HG03469 (cell line): ENCODE results near the gene TOP2A.

ENCODE experiments used
- ATAC-seq: cut with Tn5 transposase; IDR thresholded peaks from one replicate; pipeline ENCODE4 v1.9.1; 2021; ENCODE audit warnings: mild to moderate bottlenecking, moderate library complexity, moderate number of reproducible peaks; ENCODE audit not compliant: unreplicated experiment

Gene TOP2A, protein sequence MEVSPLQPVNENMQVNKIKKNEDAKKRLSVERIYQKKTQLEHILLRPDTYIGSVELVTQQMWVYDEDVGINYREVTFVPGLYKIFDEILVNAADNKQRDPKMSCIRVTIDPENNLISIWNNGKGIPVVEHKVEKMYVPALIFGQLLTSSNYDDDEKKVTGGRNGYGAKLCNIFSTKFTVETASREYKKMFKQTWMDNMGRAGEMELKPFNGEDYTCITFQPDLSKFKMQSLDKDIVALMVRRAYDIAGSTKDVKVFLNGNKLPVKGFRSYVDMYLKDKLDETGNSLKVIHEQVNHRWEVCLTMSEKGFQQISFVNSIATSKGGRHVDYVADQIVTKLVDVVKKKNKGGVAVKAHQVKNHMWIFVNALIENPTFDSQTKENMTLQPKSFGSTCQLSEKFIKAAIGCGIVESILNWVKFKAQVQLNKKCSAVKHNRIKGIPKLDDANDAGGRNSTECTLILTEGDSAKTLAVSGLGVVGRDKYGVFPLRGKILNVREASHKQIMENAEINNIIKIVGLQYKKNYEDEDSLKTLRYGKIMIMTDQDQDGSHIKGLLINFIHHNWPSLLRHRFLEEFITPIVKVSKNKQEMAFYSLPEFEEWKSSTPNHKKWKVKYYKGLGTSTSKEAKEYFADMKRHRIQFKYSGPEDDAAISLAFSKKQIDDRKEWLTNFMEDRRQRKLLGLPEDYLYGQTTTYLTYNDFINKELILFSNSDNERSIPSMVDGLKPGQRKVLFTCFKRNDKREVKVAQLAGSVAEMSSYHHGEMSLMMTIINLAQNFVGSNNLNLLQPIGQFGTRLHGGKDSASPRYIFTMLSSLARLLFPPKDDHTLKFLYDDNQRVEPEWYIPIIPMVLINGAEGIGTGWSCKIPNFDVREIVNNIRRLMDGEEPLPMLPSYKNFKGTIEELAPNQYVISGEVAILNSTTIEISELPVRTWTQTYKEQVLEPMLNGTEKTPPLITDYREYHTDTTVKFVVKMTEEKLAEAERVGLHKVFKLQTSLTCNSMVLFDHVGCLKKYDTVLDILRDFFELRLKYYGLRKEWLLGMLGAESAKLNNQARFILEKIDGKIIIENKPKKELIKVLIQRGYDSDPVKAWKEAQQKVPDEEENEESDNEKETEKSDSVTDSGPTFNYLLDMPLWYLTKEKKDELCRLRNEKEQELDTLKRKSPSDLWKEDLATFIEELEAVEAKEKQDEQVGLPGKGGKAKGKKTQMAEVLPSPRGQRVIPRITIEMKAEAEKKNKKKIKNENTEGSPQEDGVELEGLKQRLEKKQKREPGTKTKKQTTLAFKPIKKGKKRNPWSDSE (N-terminal part only)

DNA sequence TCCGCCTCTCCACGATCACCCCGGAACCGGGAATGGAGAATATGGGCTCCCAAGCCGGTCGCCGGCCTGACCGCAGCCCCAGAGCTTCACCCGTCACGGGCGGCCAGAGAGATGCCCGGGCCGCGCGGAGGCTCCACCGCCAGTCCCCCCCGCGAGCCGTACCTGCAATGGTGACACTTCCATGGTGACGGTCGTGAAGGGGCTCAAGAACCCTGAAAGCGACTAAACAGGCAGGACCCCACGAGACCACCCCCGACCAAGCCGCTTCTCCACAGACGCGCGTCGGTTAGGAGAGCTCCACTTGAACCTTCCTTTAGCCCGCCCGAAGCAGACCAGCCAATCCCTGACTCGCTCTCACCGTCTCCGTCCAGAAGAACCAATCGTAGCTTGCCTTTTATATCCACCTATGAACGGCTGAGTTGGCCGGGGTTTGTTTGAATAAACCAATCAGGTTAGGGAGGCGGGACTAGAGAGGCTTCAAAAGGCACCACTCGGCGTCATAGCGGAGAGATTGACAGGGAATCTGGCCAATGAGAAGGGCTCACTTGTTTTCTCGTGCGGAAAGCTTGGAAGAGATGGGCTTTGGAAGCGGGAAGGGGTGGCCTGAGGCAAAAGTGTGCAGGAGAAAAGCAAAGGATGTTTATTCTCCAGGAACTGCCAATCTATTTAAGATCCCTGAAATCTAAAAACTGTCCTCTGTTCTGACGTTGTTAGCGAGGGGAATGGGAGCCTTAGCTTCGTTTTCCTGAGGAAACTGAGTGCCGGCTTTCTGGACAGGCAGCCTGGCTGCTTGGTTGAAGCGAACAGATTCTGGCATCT is at the start of gene TOP2A:
TSS of gene TOP2A (minus strand) at position 288 of the 819 bp plus-strand sequence. CDS start at position 183, 105 bp downstream.
- ATAC-seq: peak; percentile 88

DNA sequence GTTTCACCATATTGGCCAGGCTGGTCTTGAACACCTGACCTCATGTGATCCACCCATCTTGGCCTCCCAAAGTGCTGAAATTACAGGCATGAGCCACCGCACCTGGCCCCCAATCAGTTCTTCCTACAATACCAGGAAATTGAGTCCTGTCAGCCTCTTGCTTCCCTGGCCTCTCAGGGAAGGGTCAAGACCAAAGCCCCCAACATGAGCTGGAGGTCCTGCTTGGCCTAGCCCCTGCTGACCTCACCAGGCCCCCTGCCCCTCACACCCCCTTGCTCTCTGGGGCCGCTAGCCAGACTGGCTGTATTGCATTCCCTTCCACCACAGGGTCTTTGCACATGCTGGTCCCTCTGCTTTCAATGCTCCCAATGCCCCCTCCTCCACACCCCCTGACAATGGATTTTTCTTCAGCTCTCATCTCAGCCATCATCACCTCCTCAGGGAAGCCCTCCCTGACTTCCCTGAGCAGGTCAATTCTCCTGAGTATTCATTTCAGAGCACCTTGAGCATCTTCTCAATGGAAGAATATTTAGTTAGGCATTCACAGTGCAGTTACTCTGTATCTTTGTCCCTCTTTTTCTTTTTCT is 49.7 kb upstream of the TOP2A start:
- no peak for ATAC-seq

DNA sequence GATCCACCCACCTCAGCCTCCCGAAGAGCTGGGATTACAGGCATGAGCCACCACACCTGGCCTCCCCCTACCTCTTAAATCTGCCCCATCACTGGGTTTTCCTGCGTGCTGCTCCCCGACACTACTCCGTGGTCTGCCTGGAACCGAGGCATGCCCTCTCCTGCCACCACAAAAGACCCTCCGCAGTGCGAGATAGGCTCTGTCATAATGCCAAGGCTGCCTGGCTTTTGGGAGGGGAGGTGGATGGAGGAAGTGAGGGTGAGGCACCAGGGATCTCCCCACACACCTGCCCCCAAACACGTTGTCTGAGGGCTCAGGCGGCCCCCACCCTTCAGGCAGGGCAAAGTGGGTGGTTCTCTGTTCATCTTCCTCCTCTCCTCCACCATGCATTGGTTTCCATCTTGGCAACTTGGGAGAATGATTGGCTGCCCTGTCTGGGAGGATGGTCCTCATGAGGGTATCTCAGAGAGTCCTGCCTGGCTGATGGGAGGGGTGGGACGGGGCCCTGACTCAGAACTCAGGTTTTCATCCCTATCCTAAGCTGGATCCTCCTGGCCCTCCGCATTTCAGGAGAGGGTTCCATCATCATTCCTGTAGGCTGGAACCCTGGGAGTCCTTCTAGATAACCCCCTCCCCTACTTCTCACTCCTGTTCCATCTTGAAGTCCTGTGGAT is 48.7 kb upstream of the TOP2A start:
- ATAC-seq: no peak

DNA sequence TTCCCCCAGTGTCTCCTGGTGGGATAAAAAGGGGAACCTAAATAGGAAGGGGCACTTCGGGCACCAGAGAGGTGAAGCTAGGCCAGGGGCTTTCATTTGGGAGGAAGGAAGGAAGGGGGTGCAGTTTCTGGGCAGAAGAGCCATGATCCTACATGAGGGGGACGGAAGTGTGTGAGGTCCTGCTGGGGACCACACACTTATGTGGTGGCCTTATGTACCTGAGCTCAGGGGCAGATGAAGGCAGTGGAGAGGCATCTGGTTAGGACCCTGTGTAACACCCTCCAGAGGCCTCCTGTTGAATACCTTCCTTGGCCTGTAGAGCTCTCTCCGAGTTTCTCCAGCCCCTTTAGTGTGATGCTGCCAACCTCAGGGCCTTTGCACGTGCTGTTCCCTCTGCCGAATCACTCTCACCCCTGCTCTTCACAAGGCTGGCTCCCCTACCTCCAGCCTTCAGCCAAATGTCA is 46.7 kb upstream of the TOP2A start:
- no peak for ATAC-seq

DNA sequence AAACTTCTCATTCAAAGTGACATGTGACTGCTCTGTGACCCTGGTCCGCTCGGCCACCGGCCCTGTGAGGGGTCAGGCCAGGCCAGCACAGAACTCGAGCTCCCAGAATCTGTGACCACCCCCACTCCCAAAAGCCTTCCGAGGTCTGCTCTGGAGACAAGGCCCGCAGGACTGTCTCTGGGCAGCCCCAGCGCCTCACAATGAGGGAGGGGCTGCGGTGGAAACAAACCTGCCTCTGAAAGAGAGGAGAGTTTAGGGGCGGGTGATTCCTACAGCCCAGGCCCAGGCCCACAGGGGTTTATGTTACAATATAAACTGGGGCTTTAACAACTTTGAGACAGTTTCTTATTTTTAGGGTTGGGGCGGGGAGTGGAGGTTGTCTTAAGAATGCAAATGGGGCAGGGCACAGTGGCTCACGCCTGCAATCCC is 45.4 kb upstream of the TOP2A start:
- no peak for ATAC-seq

DNA sequence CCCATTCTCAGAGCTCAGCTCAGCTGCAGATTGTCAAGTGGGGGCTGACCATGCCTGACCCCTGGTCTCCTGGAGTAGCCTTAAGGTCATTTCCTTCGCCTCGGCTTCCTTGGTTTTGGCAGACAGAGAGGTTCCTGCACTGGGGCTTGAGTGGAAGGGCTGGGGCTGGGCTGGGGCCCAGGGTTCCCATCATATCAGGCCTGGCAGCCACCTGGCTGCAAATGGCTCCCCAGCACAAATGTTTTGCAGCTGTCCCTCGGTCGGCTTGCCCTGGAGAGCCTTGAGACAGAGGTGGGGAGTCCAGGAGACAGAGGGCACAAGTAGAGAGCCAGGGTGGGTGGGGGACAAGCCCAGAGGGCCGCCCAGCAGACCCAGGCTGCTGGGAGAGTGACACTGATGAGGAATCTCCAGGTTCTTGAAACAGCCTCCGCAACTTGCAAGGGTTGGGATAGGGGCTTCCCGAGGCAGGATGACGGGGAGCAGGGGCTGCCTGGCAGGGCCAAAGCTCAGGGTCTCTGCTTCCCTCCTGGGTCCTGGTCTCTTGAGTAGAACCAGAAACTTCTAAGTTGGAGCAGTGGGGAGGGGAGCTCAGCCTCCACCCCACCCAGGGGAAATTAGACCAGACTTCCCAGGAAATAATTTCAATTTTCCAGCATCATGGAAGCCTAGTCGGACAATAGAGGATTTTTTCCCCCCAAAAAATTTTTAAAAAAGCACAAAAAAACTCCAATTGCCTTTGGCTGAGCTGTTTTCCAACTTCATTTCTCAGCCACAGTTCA is 44.8 kb upstream of the TOP2A start:
- no peak for ATAC-seq

DNA sequence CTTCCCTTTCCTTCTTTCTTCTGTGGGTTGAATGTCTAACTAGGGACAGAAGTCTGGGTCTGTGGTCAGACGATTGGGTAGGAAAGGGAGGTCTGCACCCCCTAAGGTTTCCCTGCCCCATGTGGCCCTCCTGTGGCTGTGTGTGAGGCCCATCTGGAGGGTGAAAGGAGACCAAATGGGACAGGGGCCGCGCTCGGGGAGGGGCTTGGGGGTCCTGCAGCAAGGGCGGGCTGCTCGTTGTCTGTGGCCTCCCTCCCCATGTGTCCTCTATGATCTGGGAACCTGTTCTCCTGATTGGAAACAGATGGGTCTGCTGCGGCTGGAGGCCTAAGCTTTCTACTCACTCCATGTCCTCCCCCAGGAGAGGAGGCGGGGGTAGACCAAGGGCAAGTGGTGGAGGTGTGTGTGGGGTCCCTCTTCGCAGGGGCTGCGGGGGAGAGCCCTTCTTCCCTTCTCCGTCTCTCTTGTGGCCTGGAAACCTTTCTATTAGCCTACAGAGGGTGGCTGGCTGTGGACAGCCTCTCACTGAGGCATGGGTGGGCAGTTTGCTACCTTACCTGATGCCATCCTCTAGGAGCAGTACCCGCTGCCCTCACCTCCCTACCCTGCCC is 44.1 kb upstream of the TOP2A start:
- no peak for ATAC-seq

DNA sequence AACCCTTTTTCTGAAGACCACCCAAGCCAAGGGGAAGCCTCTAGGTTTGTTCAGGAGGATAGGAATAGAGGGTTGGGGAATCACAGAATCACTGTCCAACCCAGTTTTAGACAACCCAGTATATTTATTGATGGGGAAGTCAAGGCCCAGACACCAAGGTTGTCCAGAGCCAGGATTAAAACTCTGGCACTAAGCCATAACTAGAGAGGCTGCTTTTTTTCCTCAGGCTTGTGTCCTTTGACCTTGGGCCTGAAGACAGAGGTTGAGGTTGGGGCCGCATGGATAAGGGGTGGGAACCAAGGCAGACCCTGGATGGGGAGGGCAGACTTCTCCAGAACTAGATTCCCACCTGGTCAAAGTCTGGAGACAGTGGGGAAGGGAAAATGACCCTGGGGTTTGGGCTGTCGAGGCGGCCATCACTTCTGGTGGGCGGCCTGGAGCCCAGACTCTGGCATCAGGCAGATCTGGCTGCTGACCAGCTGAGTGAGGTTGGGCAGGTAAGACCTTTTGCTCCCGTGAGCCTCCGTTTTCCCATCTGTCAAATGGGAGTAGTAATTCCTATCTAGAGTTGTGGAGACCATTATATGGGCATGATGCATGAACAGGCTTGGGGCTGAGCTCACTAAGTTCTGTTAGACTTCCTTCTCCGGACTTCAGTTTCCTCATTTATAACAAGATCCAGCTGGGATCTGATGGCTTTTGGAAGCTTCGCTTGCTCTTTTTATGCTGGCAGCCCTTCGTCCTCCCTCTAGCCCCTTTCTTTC is 43.5 kb upstream of the TOP2A start:
- no peak for ATAC-seq

DNA sequence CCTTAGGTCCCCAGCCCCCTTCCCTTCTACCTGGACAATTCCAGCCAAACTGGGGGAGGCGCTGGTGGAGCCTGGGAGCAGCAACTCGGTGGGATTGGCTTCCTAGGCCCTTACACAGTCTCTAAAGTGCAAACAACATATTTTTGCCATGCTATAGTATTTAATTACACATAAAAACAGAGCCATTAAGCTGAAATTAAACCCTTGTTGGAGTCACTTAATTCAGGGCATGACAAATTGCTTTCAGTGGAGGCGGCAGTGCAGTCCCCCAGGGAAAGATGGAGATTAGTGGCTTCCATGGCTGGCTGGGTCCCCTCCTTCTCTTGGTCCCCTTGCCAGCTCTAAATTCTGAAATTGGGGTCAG is 42.9 kb upstream of the TOP2A start:
- no peak for ATAC-seq

DNA sequence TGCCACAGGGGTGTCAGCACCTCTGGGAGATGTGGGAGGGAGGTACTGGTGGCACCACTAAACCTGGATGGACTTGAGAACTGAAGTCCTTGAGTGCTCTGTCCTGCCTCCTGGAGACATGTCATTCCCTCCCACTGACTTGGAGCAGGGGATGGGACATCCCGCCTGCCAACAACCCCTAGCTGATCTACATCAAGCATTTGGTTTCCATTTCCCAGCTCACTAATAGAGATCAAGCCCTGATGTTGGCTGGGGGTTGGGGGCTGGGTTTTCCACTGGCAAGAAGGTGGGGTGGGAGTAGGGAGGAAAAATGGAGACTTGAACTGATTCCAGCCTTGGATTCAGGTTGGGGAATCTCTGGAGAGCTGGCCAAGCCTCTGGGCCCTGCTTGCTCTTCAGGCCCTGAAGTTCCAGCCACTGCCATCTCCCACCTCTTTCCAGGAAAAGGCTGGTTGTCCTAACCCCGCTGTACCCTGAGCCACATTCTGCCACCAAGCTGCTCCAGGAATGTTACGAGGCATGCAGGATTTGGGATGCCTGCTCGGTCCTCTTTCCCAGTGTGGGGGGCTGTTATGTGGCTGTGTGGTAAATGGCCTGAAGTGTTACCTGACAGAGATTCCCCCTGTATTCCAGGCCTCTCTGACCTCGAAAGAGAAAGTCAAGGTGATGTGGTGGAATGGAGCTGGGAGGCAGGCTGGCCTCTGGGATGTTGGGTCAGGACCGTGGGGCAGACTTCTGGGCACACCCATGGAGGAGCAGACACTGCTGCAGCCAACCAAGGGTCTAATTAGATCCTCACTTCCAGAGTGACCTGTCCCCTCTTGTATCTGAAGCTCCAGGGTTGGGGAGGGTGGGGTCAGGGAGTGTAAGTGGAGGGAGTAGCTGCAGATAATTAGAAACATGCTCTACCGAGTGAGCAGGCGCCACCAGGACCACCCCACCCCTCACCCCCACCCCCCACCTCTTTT is 42.2 kb upstream of the TOP2A start:
- ATAC-seq: no peak

DNA sequence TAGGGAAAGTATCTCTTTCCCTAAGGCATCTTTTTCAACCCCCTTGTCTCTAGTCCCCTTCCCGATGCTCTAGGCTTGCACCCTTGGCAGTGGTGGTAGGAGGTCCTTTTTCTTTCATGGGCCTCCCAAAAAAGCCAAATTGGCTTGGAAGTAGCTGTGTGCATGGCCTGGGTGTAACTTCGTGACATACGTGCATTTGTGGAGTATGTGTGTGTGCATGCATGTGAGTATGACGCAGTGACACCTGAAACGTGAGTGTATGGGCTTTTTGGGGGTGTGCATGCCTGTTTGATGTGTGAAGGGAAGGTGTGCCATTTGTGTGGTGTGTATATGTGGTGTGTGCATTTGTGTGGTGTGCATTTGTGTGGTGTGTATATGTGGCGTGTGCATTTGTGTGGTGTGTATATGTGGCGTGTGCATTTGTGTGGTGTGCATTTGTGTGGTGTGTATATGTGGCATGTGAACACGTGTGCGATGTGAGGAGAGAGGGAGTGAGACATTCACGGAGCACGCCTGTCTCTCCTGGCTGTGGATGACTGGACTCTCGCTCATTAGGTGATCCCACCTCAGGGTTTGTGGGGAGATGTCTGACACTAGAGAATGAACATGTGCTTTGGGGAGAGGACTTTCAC is 41.3 kb upstream of the TOP2A start:
- no peak for ATAC-seq

DNA sequence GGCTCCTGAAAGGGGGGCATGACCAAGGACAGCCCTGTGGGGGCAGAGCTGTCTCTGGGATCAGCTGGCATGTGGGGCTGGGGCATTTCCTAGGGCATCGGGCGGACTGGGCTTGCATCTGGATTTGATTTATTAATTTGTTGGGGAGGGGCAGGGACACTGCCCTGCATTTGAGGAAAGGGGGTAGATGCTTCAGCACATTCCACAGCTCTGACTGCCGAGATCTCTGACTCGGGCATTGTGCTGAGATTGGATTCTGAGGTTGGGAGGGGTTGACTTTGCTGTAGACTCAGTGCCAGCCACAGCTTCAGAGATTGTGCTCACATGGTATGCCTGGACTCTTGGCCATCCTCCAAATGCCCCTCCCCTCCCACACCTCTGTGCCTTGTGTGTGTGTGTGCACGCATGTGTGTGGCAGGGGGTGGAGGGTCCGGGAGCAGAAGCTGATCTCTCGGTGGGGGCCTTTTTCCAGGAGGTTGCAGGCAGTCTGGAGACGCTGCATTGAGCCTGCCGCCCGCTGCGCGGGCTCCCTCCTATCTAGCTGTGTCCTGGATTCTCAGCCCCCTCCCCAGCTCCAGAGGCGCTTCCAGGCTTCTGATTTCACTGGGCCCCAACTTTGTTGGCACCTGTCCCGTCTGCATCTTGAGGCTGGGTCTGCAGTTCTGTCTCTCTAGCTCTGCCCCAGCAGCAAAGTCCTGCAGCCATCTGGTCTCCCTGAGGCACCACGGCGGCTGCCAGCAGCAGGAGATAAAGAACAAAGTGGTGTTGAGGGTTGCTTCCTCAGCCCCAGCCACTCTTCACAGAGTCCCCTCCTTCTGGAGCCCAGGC is 40.5 kb upstream of the TOP2A start:
- ATAC-seq: no peak

DNA sequence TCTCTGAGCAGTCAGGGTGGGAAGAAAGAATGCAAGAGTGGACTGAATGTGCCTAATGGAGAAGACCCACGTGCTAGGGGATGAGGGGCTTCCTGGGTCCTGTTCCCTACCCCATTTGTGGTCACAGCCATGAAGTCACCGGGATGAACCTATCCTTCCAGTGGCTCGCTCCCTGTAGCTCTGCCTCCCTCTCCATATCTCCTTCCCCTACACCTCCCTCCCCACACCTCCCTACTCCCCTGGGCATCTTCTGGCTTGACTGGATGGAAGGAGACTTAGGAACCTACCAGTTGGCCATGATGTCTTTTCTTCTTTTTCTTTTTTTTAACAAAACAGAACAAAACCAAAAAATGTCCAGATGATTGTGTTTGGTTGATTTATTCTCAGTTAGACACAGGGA is 39.7 kb upstream of the TOP2A start:
- no peak for ATAC-seq

DNA sequence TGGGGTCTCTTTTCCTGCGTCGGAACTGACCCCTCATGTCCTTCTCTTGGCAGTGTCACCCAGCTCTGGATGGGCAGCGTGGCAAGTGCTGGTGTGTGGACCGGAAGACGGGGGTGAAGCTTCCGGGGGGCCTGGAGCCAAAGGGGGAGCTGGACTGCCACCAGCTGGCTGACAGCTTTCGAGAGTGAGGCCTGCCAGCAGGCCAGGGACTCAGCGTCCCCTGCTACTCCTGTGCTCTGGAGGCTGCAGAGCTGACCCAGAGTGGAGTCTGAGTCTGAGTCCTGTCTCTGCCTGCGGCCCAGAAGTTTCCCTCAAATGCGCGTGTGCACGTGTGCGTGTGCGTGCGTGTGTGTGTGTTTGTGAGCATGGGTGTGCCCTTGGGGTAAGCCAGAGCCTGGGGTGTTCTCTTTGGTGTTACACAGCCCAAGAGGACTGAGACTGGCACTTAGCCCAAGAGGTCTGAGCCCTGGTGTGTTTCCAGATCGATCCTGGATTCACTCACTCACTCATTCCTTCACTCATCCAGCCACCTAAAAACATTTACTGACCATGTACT is 38.8 kb upstream of the TOP2A start:
- no peak for ATAC-seq

DNA sequence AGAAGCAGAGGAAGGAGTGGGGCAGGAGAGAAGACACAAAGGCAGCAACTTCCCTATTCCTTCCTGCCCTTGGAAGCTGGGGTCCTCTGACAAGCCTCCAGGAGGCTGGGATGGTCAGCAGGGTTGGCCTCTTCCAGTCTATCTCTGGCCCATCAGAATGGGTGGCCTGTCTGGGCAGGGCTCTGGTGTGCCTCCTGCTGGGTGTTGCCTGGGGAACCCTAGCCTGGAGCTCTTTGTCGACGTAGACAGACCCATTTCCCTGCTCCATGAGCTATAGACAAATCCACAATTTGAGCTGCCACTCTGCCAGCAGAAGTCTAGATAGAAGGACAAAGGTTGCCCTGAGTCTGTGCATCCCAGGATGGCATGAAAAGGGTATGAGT is 36.9 kb upstream of the TOP2A start:
- no peak for ATAC-seq
